Measurements from ENCODE around the gene CYP27A1. TPM values are rescaled to one million over a fixed set of nuclear protein-coding genes. Genes with fewer than 3 reads are reported as not detected.
"Not testable (repeated sequence)": the region's sequence is repeated elsewhere in the genome, so short reads cannot be mapped to it uniquely, and the experiment has no call there.

CYP27A1 gene
- total RNA-seq, 2 donors from 2014 or later, result 32.8 to 53.7 TPM

- Histone ChIP-seq H3K27ac (ENCODE audit: low read depth, low read length) (no peak overlapping the region), H3K36me3 (ENCODE audit: control insufficient read depth, insufficient read depth, low read length) (no peaks in the 10 kb centered on the region), H3K9me3 (ENCODE audit: control insufficient read depth, low read length) (no peaks in the 10 kb centered on the region), H3K4me1 (ENCODE audit: control insufficient read depth, insufficient read depth, low read length) (no peaks in the 10 kb centered on the region), H3K9ac (ENCODE audit: extremely low read depth, low read length, poor library complexity, severe bottlenecking) (no peak overlapping the region), H3K27me3 (ENCODE audit: control insufficient read depth, insufficient read depth, low read length, poor library complexity, severe bottlenecking) (no peaks in the 10 kb centered on the region), H3K4me3 (ENCODE audit: low read length) (no peak overlapping the region)
- Mint-ChIP-seq H3K36me3 (ENCODE audit: low read depth) (no peaks in the 10 kb centered on the region), H3K4me3 (no peak overlapping the region), H3K4me1 (no peaks in the 10 kb centered on the region), H3K9me3 (peaks cover 12% of the 10 kb centered on the region), H3K27ac (no peak overlapping the region), H3K27me3 (ENCODE audit: insufficient read depth) (peaks cover 28% of the 10 kb centered on the region)
- WGBS, 2 experiments (ENCODE audit: insufficient coverage in 1 of 2, insufficient read length in 1 of 2), result 78 to 80% methylated on average over 2 to 4 of the region's 4 CpGs
- DNase-seq, result no peak
- TF ChIP-seq, protein P1, sequence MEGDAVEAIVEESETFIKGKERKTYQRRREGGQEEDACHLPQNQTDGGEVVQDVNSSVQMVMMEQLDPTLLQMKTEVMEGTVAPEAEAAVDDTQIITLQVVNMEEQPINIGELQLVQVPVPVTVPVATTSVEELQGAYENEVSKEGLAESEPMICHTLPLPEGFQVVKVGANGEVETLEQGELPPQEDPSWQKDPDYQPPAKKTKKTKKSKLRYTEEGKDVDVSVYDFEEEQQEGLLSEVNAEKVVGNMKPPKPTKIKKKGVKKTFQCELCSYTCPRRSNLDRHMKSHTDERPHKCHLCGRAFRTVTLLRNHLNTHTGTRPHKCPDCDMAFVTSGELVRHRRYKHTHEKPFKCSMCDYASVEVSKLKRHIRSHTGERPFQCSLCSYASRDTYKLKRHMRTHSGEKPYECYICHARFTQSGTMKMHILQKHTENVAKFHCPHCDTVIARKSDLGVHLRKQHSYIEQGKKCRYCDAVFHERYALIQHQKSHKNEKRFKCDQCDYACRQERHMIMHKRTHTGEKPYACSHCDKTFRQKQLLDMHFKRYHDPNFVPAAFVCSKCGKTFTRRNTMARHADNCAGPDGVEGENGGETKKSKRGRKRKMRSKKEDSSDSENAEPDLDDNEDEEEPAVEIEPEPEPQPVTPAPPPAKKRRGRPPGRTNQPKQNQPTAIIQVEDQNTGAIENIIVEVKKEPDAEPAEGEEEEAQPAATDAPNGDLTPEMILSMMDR (conservative IDR thresholded peaks at IDR 0.05), result no peak
These were observed 57.5 kb downstream of the CYP27A1 start for GRCh38 chr2:218839430-218839829.

DNA sequence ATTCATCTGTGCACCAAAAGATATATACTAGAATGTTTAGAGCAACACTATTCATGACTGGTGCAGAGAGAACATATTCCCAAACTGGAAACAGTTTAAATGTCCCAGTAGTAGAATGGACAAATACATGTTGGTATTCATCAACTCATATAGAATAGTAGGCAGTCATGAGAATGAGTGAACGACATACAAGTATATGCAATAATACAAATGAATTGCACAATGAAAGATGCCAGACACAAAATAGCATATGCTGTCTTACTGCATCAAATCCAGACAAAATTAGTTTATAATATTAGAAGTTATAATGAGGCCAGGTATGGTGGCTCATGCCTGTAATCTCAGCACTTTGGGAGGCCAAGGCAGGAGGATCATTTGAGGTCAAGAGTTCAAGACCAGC lies 57.9 kb downstream of the CYP27A1 start:
- no peak overlapping the region for H3K4me3 ChIP-seq (ENCODE audit: low read length)
- peaks cover 17% of the 10 kb centered on the region for H3K9me3 Mint-ChIP-seq
- H3K27ac ChIP-seq (ENCODE audit: low read depth, low read length), result no peak overlapping the region
- TF ChIP-seq, protein P1 (conservative IDR thresholded peaks at IDR 0.05), result no peak
- H3K9ac ChIP-seq (ENCODE audit: extremely low read depth, low read length, poor library complexity, severe bottlenecking), result no peak overlapping the region
- H3K4me1 Mint-ChIP-seq, result no peaks in the 10 kb centered on the region
- no peak overlapping the region for H3K27ac Mint-ChIP-seq
- no peaks in the 10 kb centered on the region for H3K36me3 ChIP-seq (ENCODE audit: control insufficient read depth, insufficient read depth, low read length)
- H3K27me3 Mint-ChIP-seq (ENCODE audit: insufficient read depth), result peaks cover 28% of the 10 kb centered on the region
- no peaks in the 10 kb centered on the region for H3K9me3 ChIP-seq (ENCODE audit: control insufficient read depth, low read length)
- no peak for DNase-seq
- H3K36me3 Mint-ChIP-seq (ENCODE audit: low read depth), result no peaks in the 10 kb centered on the region
- no peaks in the 10 kb centered on the region for H3K27me3 ChIP-seq (ENCODE audit: control insufficient read depth, insufficient read depth, low read length, poor library complexity, severe bottlenecking)
- H3K4me3 Mint-ChIP-seq, result no peak overlapping the region
- H3K4me1 ChIP-seq (ENCODE audit: control insufficient read depth, insufficient read depth, low read length), result no peaks in the 10 kb centered on the region
- WGBS, 2 experiments (ENCODE audit: insufficient coverage in 1 of 2, insufficient read length in 1 of 2), result 63 to 100% methylated on average over 1 of the region's 1 CpG

- H3K9me3 Mint-ChIP-seq, result peaks cover 33% of the 10 kb centered on the region
- H3K27me3 Mint-ChIP-seq (ENCODE audit: insufficient read depth), result peaks cover 18% of the 10 kb centered on the region
These were observed 62.4 kb downstream of the CYP27A1 start for GRCh38 chr2:218844334-218844733.

GRCh38 chr2:218846963-218847362 lies 65.0 kb downstream of the CYP27A1 start:
- H3K9ac ChIP-seq (ENCODE audit: extremely low read depth, low read length, poor library complexity, severe bottlenecking); DNase-seq; H3K4me1 ChIP-seq (ENCODE audit: control insufficient read depth, insufficient read depth, low read length); H3K4me3 ChIP-seq (ENCODE audit: low read length); H3K36me3 ChIP-seq (ENCODE audit: control insufficient read depth, insufficient read depth, low read length); H3K27ac Mint-ChIP-seq; H3K4me3 Mint-ChIP-seq; H3K27ac ChIP-seq (ENCODE audit: low read depth, low read length); H3K4me1 Mint-ChIP-seq; H3K36me3 Mint-ChIP-seq (ENCODE audit: low read depth); H3K27me3 ChIP-seq (ENCODE audit: control insufficient read depth, insufficient read depth, low read length, poor library complexity, severe bottlenecking); H3K9me3 ChIP-seq (ENCODE audit: control insufficient read depth, low read length): not testable (repeated sequence)
- WGBS, 2 experiments (ENCODE audit: insufficient coverage in 1 of 2, insufficient read length in 1 of 2), result 89 to 91% methylated on average over 3 to 12 of the region's 18 CpGs
- Mint-ChIP-seq H3K27me3 (ENCODE audit: insufficient read depth) (peaks cover 18% of the 10 kb centered on the region), H3K9me3 (peaks cover 33% of the 10 kb centered on the region)

More at GRCh38 chr2:218844334-218844733, 62.4 kb downstream of the CYP27A1 start:
- H3K27ac Mint-ChIP-seq; H3K4me1 Mint-ChIP-seq; H3K4me3 Mint-ChIP-seq; DNase-seq; H3K36me3 ChIP-seq (ENCODE audit: control insufficient read depth, insufficient read depth, low read length); H3K9me3 ChIP-seq (ENCODE audit: control insufficient read depth, low read length); H3K27ac ChIP-seq (ENCODE audit: low read depth, low read length); H3K27me3 ChIP-seq (ENCODE audit: control insufficient read depth, insufficient read depth, low read length, poor library complexity, severe bottlenecking); H3K36me3 Mint-ChIP-seq (ENCODE audit: low read depth); H3K9ac ChIP-seq (ENCODE audit: extremely low read depth, low read length, poor library complexity, severe bottlenecking); H3K4me3 ChIP-seq (ENCODE audit: low read length); H3K4me1 ChIP-seq (ENCODE audit: control insufficient read depth, insufficient read depth, low read length): not testable (repeated sequence)
- 85% methylated on average over 5 of the region's 5 CpGs; no CpG with 5 or more reads in 1 of the 2 experiments for WGBS, 2 experiments (ENCODE audit: insufficient coverage in 1 of 2, insufficient read length in 1 of 2)
